CD4-positive, CD25-positive, alpha-beta regulatory T cell (primary cell): Measurements from ENCODE around the gene CEP57L1. TPM values are rescaled to one million over a fixed set of nuclear protein-coding genes. Genes with fewer than 3 reads are reported as not detected.
"Not testable (repeated sequence)": the region's sequence is repeated elsewhere in the genome, so short reads cannot be mapped to it uniquely, and the experiment has no call there.

Experiments
- ATAC-seq, 2 donors: fragments of 150-1000 bp; cut with Tn5 transposase; one replicate each; pipeline ENCODE4 v1.10.0; 2021; ENCODE audit warnings: low read depth in 2 of 2, moderate number of reproducible peaks in 2 of 2, moderate library complexity in 1 of 2
- DNase-seq, 3 donors: peaks; one replicate each; pipeline versions ENCODE4 v3.0.0 to v3.0.0-alpha.2; 2012 to 2022; ENCODE audit warnings: mixed read lengths in 1 of 3
- H3K27ac ChIP-seq: one replicate; pipeline ENCODE4 v1.7.0; 2013; ENCODE audit warnings: mild to moderate bottlenecking, low read length; ENCODE audit not compliant: insufficient read depth, poor library complexity, severe bottlenecking
- H3K27me3 ChIP-seq: one replicate; pipeline ENCODE4 v1.7.0; 2013; ENCODE audit warnings: low read length; ENCODE audit not compliant: control insufficient read depth, insufficient read depth
- H3K36me3 ChIP-seq: one replicate; pipeline ENCODE4 v1.7.0; 2013; ENCODE audit warnings: mild to moderate bottlenecking, low read length, moderate library complexity; ENCODE audit not compliant: control insufficient read depth, insufficient read depth
- H3K4me1 ChIP-seq: 2 replicates; pipeline ENCODE4 v1.7.0; 2013; ENCODE audit warnings: mild to moderate bottlenecking, low read length; ENCODE audit not compliant: insufficient read depth, control insufficient read depth, poor library complexity, severe bottlenecking
- H3K4me3 ChIP-seq: one replicate; pipeline ENCODE4 v1.7.0; 2013; ENCODE audit warnings: low read depth, mild to moderate bottlenecking, low read length, moderate library complexity
- H3K9me3 ChIP-seq, 2 experiments: 1 replicate in 1 of 2; 2 replicates in 1 of 2; pipeline ENCODE4 v1.7.0; 2013; ENCODE audit warnings: low read length in 2 of 2, mild to moderate bottlenecking in 1 of 2, moderate library complexity in 1 of 2; ENCODE audit not compliant: control insufficient read depth in 2 of 2
- H3K27ac Mint-ChIP-seq, 3 donors: one replicate each; pipeline ENCODE4 v1.8.0; 2020 to 2022; ENCODE audit warnings: mild to moderate bottlenecking in 3 of 3, mixed read lengths in 3 of 3, moderate library complexity in 2 of 3
- H3K27me3 Mint-ChIP-seq: one replicate; pipeline ENCODE4 v1.8.0; 2022; ENCODE audit warnings: mild to moderate bottlenecking, mixed read lengths
- H3K36me3 Mint-ChIP-seq: one replicate; pipeline ENCODE4 v1.8.0; 2020; ENCODE audit warnings: mixed read lengths
- H3K4me1 Mint-ChIP-seq, 4 donors: one replicate each; pipeline ENCODE4 v1.8.0; 2020 to 2022; ENCODE audit warnings: mixed read lengths in 4 of 4, mild to moderate bottlenecking in 1 of 4
- H3K4me3 Mint-ChIP-seq, 4 donors: one replicate each; pipeline ENCODE4 v1.8.0; 2020 to 2022; ENCODE audit warnings: mild to moderate bottlenecking in 4 of 4, mixed read lengths in 4 of 4, moderate library complexity in 3 of 4
- H3K9me3 Mint-ChIP-seq, 7 donors: one replicate each; pipeline ENCODE4 v1.8.0; 2020 to 2022; ENCODE audit warnings: mixed read lengths in 7 of 7, mild to moderate bottlenecking in 3 of 7, moderate library complexity in 2 of 7
- polyA plus RNA-seq, 4 donors: library from polyadenylated mRNA; unstranded; fragments of 300-500 nt; fragmentation: Illumina TruSeq; gene quantifications; one replicate each; pipeline ENCODE4 v1.2.3, GENCODE V29; 2021
- total RNA-seq: library from RNA; stranded (reverse); gene quantifications from one replicate; pipeline ENCODE4 v1.2.3, GENCODE V29; 2022

The CEP57L1 gene
- total and polyA plus RNA-seq, 5 donors from 2014 or later = 6.6 to 12.4 (median 7.2) TPM

DNA sequence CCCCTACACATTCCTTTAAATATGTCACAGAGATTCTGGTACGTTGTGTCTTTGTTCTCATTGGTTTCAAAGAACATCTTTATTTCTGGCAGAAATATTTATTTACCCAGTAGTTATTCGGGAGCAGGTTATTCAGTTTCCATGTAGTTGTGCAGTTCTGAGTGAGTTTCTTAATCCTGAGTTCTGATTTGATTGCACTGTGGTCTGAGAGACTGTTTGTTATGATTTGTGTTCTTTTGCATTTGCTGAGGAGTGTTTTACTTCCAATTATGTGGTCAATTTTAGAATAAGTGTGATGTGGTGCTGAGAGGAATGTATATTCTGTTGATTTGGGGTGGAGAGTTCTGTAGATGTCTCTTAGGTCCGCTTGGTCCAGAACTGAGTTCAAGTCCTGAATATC, 17.4 kb downstream of the CEP57L1 start:
- not testable (repeated sequence) for H3K27me3 Mint-ChIP-seq, H3K4me1 Mint-ChIP-seq, DNase-seq, H3K9me3 Mint-ChIP-seq, H3K4me1 ChIP-seq, H3K27ac ChIP-seq, H3K4me3 ChIP-seq, H3K9me3 ChIP-seq, H3K4me3 Mint-ChIP-seq, H3K27ac Mint-ChIP-seq, H3K27me3 ChIP-seq, H3K36me3 ChIP-seq, ATAC-seq
- peaks cover 21% of the 10 kb centered on the region for H3K36me3 Mint-ChIP-seq

DNA sequence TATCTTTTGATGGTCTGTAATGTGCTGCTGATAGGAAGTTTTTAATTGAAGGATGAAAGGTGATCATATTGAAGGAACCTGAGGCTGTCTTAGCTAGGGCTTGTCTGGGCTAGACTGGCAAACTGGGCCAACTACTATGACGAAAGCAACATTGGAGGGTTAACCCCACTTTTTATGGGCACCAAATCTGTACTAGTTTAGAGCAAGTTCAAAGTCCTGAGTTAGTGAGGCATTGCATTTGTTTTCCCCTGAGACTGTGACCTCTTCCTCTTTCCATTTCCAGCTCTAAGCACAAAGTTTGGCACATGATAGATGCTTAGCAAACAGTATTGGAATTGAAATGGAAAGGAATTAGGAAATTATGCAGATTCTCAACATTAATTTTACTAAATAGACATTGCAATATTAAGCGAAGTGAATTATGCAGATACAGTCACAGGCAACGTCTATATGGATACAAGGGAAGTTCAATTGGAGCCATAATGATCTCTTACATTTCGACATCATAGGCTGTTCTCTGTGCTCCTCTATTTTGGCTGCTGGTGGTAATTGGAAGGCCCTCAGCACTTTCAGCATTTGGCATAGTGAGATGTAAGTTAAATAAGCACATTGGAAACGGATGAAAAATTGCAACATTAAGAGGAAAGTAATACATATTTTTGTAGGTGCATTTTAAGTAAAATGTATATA, 22.2 kb downstream of the CEP57L1 start:
- Histone ChIP-seq H3K27ac (no peak overlapping the region), H3K4me3 (no peak overlapping the region), H3K9me3 (no peaks in the 10 kb centered on the region), H3K27me3 (no peaks in the 10 kb centered on the region), H3K4me1 (no peaks in the 10 kb centered on the region), H3K36me3 (no peaks in the 10 kb centered on the region)
- Mint-ChIP-seq H3K4me1 (peaks cover 4 to 16% (median 8%) of the 10 kb centered on the region in 4 donors), H3K27me3 (no peaks in the 10 kb centered on the region), H3K36me3 (peaks cover 4% of the 10 kb centered on the region), H3K9me3 (no peaks in the 10 kb centered on the region), H3K4me3 (no peak overlapping the region), H3K27ac (no peak overlapping the region)
- ATAC-seq (no peak), DNase-seq (no peak)

DNA sequence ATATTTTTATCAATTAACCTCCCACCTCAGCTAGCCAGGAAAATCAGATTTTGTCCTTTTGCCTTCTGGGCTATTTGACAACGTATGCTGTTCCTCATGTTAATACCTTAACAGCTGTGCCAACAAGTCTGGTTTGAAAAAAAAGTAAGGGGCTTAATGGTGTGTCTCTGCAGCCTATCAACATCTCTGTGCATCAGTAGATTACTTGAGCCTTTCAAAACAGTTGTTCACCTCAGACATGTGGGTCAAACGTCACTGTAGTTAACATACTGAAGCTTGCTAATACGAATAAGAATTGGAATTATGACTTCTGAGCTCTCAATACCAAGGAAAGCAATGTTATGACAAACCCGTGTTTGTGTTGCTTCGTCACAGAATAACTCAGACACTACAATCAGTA, 23.0 kb downstream of the CEP57L1 start:
- Mint-ChIP-seq H3K4me1 (peaks cover 4 to 16% (median 8%) of the 10 kb centered on the region in 4 donors), H3K9me3 (no peaks in the 10 kb centered on the region), H3K36me3 (peaks cover 4% of the 10 kb centered on the region), H3K4me3 (no peak overlapping the region), H3K27me3 (no peaks in the 10 kb centered on the region), H3K27ac (no peak overlapping the region)
- Histone ChIP-seq H3K9me3 (no peaks in the 10 kb centered on the region), H3K36me3 (no peaks in the 10 kb centered on the region), H3K27ac (no peak overlapping the region), H3K4me3 (no peak overlapping the region), H3K27me3 (no peaks in the 10 kb centered on the region), H3K4me1 (no peaks in the 10 kb centered on the region)
- no peak for ATAC-seq
- no peak for DNase-seq

DNA sequence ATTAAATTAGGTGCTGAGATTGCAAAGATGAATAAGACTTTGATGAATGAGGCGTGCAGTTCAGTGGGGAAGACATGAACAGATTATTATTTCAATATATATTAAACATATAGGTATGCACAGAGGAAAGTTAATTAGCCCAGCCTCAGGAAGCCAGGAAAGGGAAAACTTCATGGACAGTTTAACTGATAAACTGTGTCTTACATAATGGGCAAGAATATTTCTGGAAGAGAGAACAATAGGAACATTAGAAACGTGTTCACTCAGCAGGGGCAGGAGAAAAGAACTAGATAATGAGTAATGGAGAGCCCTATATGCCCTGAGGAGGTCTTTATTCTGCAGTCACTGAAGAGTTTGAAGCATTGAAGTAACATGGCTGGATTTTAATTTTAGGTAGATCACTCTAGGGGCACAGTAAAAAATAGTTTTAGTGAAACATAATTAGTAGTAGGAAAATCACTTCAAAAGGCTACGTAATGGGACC, 23.6 kb downstream of the CEP57L1 start:
- ATAC-seq = no peak
- H3K36me3 ChIP-seq = no peaks in the 10 kb centered on the region
- H3K9me3 Mint-ChIP-seq = no peaks in the 10 kb centered on the region
- no peaks in the 10 kb centered on the region for H3K27me3 Mint-ChIP-seq
- H3K4me3 Mint-ChIP-seq = no peak overlapping the region
- H3K27me3 ChIP-seq = no peaks in the 10 kb centered on the region
- H3K36me3 Mint-ChIP-seq = peaks cover 4% of the 10 kb centered on the region
- peaks cover 4 to 16% (median 8%) of the 10 kb centered on the region in 4 donors for H3K4me1 Mint-ChIP-seq
- H3K4me3 ChIP-seq = no peak overlapping the region
- no peak overlapping the region for H3K27ac ChIP-seq
- no peak for DNase-seq
- H3K4me1 ChIP-seq = no peaks in the 10 kb centered on the region
- H3K27ac Mint-ChIP-seq = no peak overlapping the region
- no peaks in the 10 kb centered on the region for H3K9me3 ChIP-seq

DNA sequence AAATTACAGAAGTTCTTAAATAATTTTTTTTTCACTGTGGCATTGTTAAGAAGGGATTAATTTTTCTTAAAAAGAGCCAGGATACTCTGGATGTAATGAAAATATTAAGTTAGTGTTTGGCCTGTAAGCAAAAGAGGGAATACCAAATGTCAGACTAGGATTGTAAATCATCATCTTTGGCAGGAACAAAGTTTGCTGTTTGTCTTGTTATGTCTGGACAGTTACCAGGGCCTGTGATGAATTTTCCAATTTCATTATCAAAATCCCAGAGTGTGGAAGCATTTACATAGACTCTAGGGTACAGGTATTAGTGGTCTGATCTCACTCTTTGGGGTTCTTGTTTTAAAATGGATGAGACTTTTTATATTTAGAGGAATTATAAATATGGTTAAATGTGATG, 26.1 kb downstream of the CEP57L1 start:
- no peaks in the 10 kb centered on the region for H3K27me3 Mint-ChIP-seq
- H3K27ac Mint-ChIP-seq = peak overlapping the region in 1 of 3 donors; percentile 14

DNA sequence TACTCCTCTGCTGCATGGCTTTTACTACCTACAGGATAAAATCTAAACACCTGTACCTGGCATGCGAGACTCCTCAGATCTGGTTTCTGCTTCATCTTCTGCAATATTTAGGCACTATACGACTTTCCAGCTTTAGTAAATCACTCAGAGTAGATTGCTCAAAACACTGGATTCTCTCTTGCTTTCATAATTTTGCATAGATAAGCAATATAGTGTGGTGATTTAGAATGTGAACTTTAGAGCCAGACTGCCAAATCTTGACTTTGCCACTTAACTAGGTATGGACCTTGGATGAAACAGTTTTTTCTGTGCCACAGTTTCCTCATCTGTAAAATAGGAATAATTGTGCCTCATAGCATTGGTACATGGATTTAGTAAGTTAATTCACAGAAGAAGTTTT, 28.9 kb downstream of the CEP57L1 start:
- H3K27me3 Mint-ChIP-seq = no peaks in the 10 kb centered on the region
- ATAC-seq = no peak
- H3K36me3 ChIP-seq = no peaks in the 10 kb centered on the region

More for the DNA sequence above, 26.1 kb downstream of the CEP57L1 start:
- H3K36me3 Mint-ChIP-seq = no peaks in the 10 kb centered on the region
- H3K4me1 ChIP-seq = no peaks in the 10 kb centered on the region
- DNase-seq (no peak), ATAC-seq (no peak)
- no peak overlapping the region for H3K27ac ChIP-seq
- H3K4me3 Mint-ChIP-seq = no peak overlapping the region
- H3K27me3 ChIP-seq = no peaks in the 10 kb centered on the region
- H3K9me3 ChIP-seq = no peaks in the 10 kb centered on the region
- H3K4me1 Mint-ChIP-seq = peaks cover 4 to 16% (median 11%) of the 10 kb centered on the region in 4 donors
- H3K9me3 Mint-ChIP-seq = no peaks in the 10 kb centered on the region
- H3K36me3 ChIP-seq = no peaks in the 10 kb centered on the region
- no peak overlapping the region for H3K4me3 ChIP-seq

DNA sequence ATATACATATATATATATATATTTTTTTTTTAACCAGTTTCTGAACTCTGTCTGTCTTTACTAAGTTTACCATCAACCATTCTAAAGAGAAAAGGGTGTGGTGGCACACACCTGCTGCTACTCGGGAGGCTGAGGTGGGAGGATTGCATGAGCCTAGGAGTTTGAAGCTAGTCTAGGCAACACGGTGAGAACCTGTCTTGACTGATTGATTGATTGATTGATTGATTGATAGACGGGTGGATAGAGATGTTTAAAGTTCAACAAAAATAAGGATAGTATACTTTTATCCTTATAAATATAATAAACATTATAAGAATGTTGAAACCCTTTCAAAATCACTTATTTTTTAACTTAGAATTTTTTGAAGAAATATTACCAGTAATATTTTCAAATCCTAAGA, 30.2 kb downstream of the CEP57L1 start:
- peaks cover 11% of the 10 kb centered on the region for H3K36me3 Mint-ChIP-seq
- H3K27ac Mint-ChIP-seq = peak overlapping the region in 1 of 3 donors; percentile 29
- DNase-seq (no peak), ATAC-seq (no peak)
- Histone ChIP-seq H3K27me3 (no peaks in the 10 kb centered on the region), H3K36me3 (no peaks in the 10 kb centered on the region), H3K9me3 (no peaks in the 10 kb centered on the region), H3K27ac (no peak overlapping the region), H3K4me1 (no peaks in the 10 kb centered on the region), H3K4me3 (no peak overlapping the region)
- H3K9me3 Mint-ChIP-seq = peaks cover 0 to 1% (median 0%) of the 10 kb centered on the region in 7 donors
- H3K4me1 Mint-ChIP-seq = peaks cover 6 to 10% (median 8%) of the 10 kb centered on the region in 4 donors
- H3K4me3 Mint-ChIP-seq = no peak overlapping the region
- no peaks in the 10 kb centered on the region for H3K27me3 Mint-ChIP-seq

More for the DNA sequence above, 28.9 kb downstream of the CEP57L1 start:
- H3K9me3 Mint-ChIP-seq = peaks cover 0 to 1% (median 0%) of the 10 kb centered on the region in 7 donors
- no peaks in the 10 kb centered on the region for H3K4me1 ChIP-seq
- H3K36me3 Mint-ChIP-seq = peaks cover 7% of the 10 kb centered on the region
- no peaks in the 10 kb centered on the region for H3K9me3 ChIP-seq
- no peaks in the 10 kb centered on the region for H3K27me3 ChIP-seq
- peaks cover 4 to 15% (median 11%) of the 10 kb centered on the region in 4 donors for H3K4me1 Mint-ChIP-seq
- H3K4me3 Mint-ChIP-seq = no peak overlapping the region
- no peak for DNase-seq
- H3K27ac Mint-ChIP-seq = no peak overlapping the region
- H3K27ac ChIP-seq = no peak overlapping the region
- no peak overlapping the region for H3K4me3 ChIP-seq

DNA sequence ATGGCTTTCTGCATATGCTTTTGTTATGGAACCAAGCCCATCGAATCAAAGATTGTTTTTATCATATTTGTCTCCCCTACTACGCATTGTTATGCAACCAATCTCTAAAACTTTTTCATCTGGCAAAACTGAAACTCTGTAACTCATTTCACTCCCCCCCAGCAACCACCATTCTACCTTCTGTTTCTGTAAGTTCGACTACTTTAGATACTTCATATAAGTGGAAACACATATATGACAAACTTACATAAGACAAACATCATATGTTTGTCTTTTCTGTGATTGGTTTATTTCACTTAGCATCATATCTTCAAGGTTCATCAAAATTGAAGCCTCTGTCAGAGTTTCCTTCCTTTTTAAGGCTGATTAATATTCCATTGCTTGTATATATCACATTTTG, 34.8 kb downstream of the CEP57L1 start:
- Mint-ChIP-seq H3K36me3 (peaks cover 23% of the 10 kb centered on the region), H3K4me1 (peaks cover 3 to 10% (median 5%) of the 10 kb centered on the region in 4 donors), H3K9me3 (peaks cover 0 to 2% (median 0%) of the 10 kb centered on the region in 7 donors), H3K4me3 (no peak overlapping the region), H3K27me3 (no peaks in the 10 kb centered on the region), H3K27ac (no peak overlapping the region)
- ATAC-seq (no peak), DNase-seq (peak in 1 of 3 donors; percentile 10)
- H3K27ac ChIP-seq = no peak overlapping the region
- no peaks in the 10 kb centered on the region for H3K27me3 ChIP-seq
- H3K9me3 ChIP-seq = no peaks in the 10 kb centered on the region
- H3K4me1 ChIP-seq = no peaks in the 10 kb centered on the region
- no peaks in the 10 kb centered on the region for H3K36me3 ChIP-seq
- no peak overlapping the region for H3K4me3 ChIP-seq
